ENCODE results near the gene OR2V2.

OR2V2 gene

GRCh38 chr5:181200816-181201215 is 53.4 kb downstream of the OR2V2 start:
- TF ChIP-seq GLIS3 (CRISPR knock-in tag; IDR thresholded peaks at IDR 0.05) = no peak
- no peak for TF ChIP-seq RARB (CRISPR knock-in tag; IDR thresholded peaks at IDR 0.05)
- TF ChIP-seq ZNF8 (CRISPR knock-in tag; IDR thresholded peaks at IDR 0.05) = no peak
- TF ChIP-seq ZFP3 (CRISPR knock-in tag; IDR thresholded peaks at IDR 0.05) = no peak
- no peak for TF ChIP-seq PATZ1 (CRISPR knock-in tag; IDR thresholded peaks at IDR 0.05; ENCODE audit: borderline replicate concordance)
- no peak for TF ChIP-seq TOX (CRISPR knock-in tag; IDR thresholded peaks at IDR 0.05; ENCODE audit: borderline replicate concordance)
- no peak for TF ChIP-seq SNAI2 (CRISPR knock-in tag; IDR thresholded peaks at IDR 0.05)
- no peak for TF ChIP-seq CSRNP3 (CRISPR knock-in tag; IDR thresholded peaks at IDR 0.05)
- no peak for TF ChIP-seq BACH2 (CRISPR knock-in tag; IDR thresholded peaks at IDR 0.05; ENCODE audit: borderline replicate concordance)
- no peak for TF ChIP-seq ISL1 (CRISPR knock-in tag; IDR thresholded peaks at IDR 0.05)
- no peak for TF ChIP-seq CSDC2 (CRISPR knock-in tag; IDR thresholded peaks at IDR 0.05)
- no peak for TF ChIP-seq ZC3H10 (CRISPR knock-in tag; IDR thresholded peaks at IDR 0.05)
- TF ChIP-seq POU6F1 (CRISPR knock-in tag; IDR thresholded peaks at IDR 0.05; ENCODE audit: borderline replicate concordance, low read depth) = no peak
- no peak for TF ChIP-seq ZNF565 (CRISPR knock-in tag; conservative IDR thresholded peaks at IDR 0.05; ENCODE audit: low read depth)
- TF ChIP-seq ESRRG (CRISPR knock-in tag; IDR thresholded peaks at IDR 0.05) = no peak
- TF ChIP-seq PPARA (CRISPR knock-in tag; IDR thresholded peaks at IDR 0.05; ENCODE audit: borderline replicate concordance) = no peak
- TF ChIP-seq ARNTL (CRISPR knock-in tag; IDR thresholded peaks at IDR 0.05; ENCODE audit: borderline replicate concordance, low read depth) = no peak
- no peak for ATAC-seq

GRCh38 chr5:181203093-181203711 is 55.8 kb downstream of the OR2V2 start:
- no peak for ATAC-seq
- TF ChIP-seq TSHZ2 (CRISPR knock-in tag; IDR thresholded peaks at IDR 0.05) (no peak), OSR1 (CRISPR knock-in tag; IDR thresholded peaks at IDR 0.05) (no peak), TOX (CRISPR knock-in tag; IDR thresholded peaks at IDR 0.05; ENCODE audit: borderline replicate concordance) (no peak), BACH2 (CRISPR knock-in tag; IDR thresholded peaks at IDR 0.05; ENCODE audit: borderline replicate concordance) (no peak), ARNTL (CRISPR knock-in tag; IDR thresholded peaks at IDR 0.05; ENCODE audit: borderline replicate concordance, low read depth) (no peak), ZFP3 (CRISPR knock-in tag; IDR thresholded peaks at IDR 0.05) (no peak), RARB (CRISPR knock-in tag; IDR thresholded peaks at IDR 0.05) (no peak), CSRNP3 (CRISPR knock-in tag; IDR thresholded peaks at IDR 0.05) (no peak), ESRRG (CRISPR knock-in tag; IDR thresholded peaks at IDR 0.05) (no peak), TCF4 (CRISPR knock-in tag; IDR thresholded peaks at IDR 0.05; ENCODE audit: borderline replicate concordance) (no peak), CREB5 (CRISPR knock-in tag; IDR thresholded peaks at IDR 0.05; ENCODE audit: low read depth) (no peak), SNAI2 (CRISPR knock-in tag; IDR thresholded peaks at IDR 0.05) (no peak), ZNF8 (CRISPR knock-in tag; IDR thresholded peaks at IDR 0.05) (no peak), ZC3H10 (CRISPR knock-in tag; IDR thresholded peaks at IDR 0.05) (no peak), ZNF565 (CRISPR knock-in tag; conservative IDR thresholded peaks at IDR 0.05; ENCODE audit: low read depth) (no peak), PPARA (CRISPR knock-in tag; IDR thresholded peaks at IDR 0.05; ENCODE audit: borderline replicate concordance) (no peak), CSDC2 (CRISPR knock-in tag; IDR thresholded peaks at IDR 0.05) (no peak), ZNF70 (CRISPR knock-in tag; IDR thresholded peaks at IDR 0.05) (no peak), POU6F1 (CRISPR knock-in tag; IDR thresholded peaks at IDR 0.05; ENCODE audit: borderline replicate concordance, low read depth) (no peak)
